ENCODE data around the gene PTGES. TPM values are rescaled to one million over a fixed set of nuclear protein-coding genes. Genes with fewer than 3 reads are reported as not detected.

The PTGES gene
- total and polyA plus RNA-seq, 5 donors from 2014 or later, result 0.17 TPM; not detected in 4

DNA sequence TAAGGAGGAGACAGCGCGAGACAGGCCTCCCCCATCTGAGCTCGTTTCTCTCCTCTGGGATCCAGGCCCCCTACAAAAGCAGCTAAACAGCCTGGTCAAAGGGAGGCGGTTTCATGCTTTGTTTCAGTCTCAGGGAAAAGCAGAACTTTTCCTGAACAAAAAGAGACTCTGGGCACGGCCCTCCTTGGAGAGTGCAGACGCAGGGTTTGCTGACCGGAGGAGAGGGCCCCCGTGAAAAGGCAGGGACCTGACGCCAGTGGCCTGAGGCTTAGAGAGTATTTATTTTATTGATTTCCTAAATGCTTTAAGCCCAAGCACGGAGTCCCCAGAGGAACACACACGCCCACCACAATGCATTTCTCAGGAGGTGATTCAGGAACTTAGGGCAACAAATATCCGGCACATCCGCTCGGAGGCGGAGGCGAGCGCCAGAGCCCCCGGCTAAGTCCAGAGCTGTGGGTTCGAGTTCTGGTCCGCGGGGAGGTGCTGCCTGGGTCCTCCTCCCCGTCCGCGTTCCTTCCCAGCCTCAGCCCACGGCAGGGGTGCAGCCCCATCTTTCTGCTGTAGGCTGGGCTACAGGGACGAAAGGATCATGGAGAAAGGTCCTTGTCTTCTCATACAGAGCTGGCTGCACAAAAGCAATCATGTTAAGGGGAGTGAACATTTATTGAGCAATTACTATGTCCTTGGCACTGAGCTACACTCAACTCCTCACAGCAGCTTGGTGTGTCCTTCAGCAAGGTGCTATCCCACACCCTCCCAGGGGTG is 40.0 kb downstream of the PTGES start:
- Histone ChIP-seq H3K9me3 (ENCODE audit: control insufficient read depth in 2 of 2, low read length in 2 of 2) (no peaks in the 10 kb centered on the region), H3K4me1 (ENCODE audit: control insufficient read depth, insufficient read depth, low read length, poor library complexity, severe bottlenecking) (peaks cover 18% of the 10 kb centered on the region), H3K4me3 (ENCODE audit: low read depth, low read length) (no peak overlapping the region), H3K36me3 (ENCODE audit: control insufficient read depth, insufficient read depth, low read length) (no peaks in the 10 kb centered on the region), H3K27ac (ENCODE audit: insufficient read depth, low read length, poor library complexity, severe bottlenecking) (no peak overlapping the region), H3K27me3 (ENCODE audit: control insufficient read depth, insufficient read depth, low read length) (no peaks in the 10 kb centered on the region)
- ATAC-seq (ENCODE audit: low read depth in 2 of 2) (no peak), DNase-seq (no peak)
- H3K4me1 Mint-ChIP-seq, result peaks cover 0 to 23% (median 7%) of the 10 kb centered on the region in 4 donors
- H3K36me3 Mint-ChIP-seq, result no peaks in the 10 kb centered on the region
- peak overlapping the region in 1 of 4 donors; percentile 3 for H3K4me3 Mint-ChIP-seq
- peaks cover 16% of the 10 kb centered on the region for H3K27me3 Mint-ChIP-seq
- H3K9me3 Mint-ChIP-seq, result no peaks in the 10 kb centered on the region
- no peak overlapping the region for H3K27ac Mint-ChIP-seq

DNA sequence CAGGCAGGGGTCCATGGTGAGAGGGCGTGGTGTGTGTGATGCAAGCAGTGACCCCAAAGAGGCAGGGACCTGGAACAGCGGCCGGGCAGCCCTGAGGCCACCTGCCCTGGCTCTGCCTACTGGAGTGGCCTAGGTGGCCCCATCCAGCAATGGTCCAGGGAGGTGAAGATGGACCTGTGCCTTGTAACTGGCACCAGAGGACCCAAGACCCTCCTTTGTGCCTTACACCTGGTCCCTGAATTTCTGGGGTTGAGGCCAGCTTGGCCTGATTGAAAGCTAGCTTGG is 42.7 kb downstream of the PTGES start:
- Histone ChIP-seq H3K9me3 (ENCODE audit: control insufficient read depth in 2 of 2, low read length in 2 of 2) (no peaks in the 10 kb centered on the region), H3K4me1 (ENCODE audit: control insufficient read depth, insufficient read depth, low read length, poor library complexity, severe bottlenecking) (peaks cover 18% of the 10 kb centered on the region), H3K4me3 (ENCODE audit: low read depth, low read length) (no peak overlapping the region), H3K27me3 (ENCODE audit: control insufficient read depth, insufficient read depth, low read length) (no peaks in the 10 kb centered on the region), H3K27ac (ENCODE audit: insufficient read depth, low read length, poor library complexity, severe bottlenecking) (no peak overlapping the region), H3K36me3 (ENCODE audit: control insufficient read depth, insufficient read depth, low read length) (no peaks in the 10 kb centered on the region)
- no peak overlapping the region for H3K27ac Mint-ChIP-seq
- H3K9me3 Mint-ChIP-seq, result no peaks in the 10 kb centered on the region
- no peak for ATAC-seq (ENCODE audit: low read depth in 2 of 2)
- peaks cover 0 to 23% (median 7%) of the 10 kb centered on the region in 4 donors for H3K4me1 Mint-ChIP-seq
- no peaks in the 10 kb centered on the region for H3K36me3 Mint-ChIP-seq
- no peak overlapping the region for H3K4me3 Mint-ChIP-seq
- no peak for DNase-seq
- H3K27me3 Mint-ChIP-seq, result peaks cover 13% of the 10 kb centered on the region

DNA sequence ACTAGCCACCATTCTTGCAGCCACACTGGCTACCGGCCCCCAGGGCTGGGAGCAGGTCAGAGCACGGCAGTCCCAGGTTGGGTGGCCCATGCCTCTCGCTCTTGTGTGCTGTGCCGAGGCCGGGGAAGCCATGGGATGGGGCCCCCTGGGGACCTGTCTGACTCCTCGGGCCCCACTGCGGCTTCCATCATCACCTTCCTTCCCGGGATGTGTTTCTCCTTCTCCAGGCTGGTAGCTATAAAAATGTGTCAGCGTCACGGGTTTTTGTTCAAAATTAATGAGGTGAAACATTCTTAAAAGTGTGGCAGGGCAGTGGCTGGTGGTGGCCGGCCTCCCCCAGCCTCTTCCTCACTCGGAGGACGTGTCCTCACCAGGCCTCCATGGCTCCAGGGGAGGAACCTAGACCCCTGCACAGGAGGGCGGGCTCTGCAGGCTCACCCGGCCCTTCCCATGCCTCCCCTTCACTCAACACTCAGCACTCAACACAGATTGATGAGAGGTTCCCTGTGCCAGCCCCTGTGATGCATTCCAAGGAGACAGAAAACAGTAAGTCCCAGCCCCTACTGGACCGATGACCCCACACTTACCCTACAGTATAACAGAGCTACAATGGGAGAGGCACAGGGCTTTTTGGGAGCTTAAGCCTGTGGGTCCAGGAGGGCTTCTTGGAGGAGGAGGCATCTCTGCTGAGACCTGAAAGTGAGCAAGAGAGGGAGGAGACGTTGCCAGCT is 43.2 kb downstream of the PTGES start:
- Histone ChIP-seq H3K27ac (ENCODE audit: insufficient read depth, low read length, poor library complexity, severe bottlenecking) (no peak overlapping the region), H3K27me3 (ENCODE audit: control insufficient read depth, insufficient read depth, low read length) (no peaks in the 10 kb centered on the region), H3K36me3 (ENCODE audit: control insufficient read depth, insufficient read depth, low read length) (no peaks in the 10 kb centered on the region), H3K4me3 (ENCODE audit: low read depth, low read length) (no peak overlapping the region), H3K4me1 (ENCODE audit: control insufficient read depth, insufficient read depth, low read length, poor library complexity, severe bottlenecking) (peaks cover 18% of the 10 kb centered on the region), H3K9me3 (ENCODE audit: control insufficient read depth in 2 of 2, low read length in 2 of 2) (no peaks in the 10 kb centered on the region)
- Mint-ChIP-seq H3K4me3 (no peak overlapping the region), H3K9me3 (no peaks in the 10 kb centered on the region), H3K36me3 (no peaks in the 10 kb centered on the region), H3K27ac (no peak overlapping the region), H3K27me3 (peaks cover 9% of the 10 kb centered on the region), H3K4me1 (peaks cover 0 to 23% (median 7%) of the 10 kb centered on the region in 4 donors)
- ATAC-seq (ENCODE audit: low read depth in 2 of 2), result no peak
- no peak for DNase-seq

DNA sequence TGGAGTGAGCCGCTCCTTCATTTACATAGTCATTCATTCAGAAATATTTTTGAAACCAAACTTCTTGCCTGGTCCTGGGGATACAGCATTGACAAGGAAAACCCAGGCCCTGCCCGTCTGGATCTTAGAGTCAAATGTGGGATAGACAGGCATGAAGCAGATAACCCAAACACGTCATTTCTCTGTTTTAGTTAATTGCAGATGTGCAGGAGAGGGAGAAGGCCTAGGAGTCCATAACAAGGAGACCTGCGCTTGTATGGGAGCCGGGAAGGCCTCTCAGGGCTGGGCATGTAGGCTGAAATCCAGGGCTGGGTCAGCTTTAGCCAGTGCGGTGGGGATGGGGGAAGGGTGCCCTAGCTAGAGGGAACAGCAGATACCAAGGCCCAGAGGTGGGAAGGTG is 44.0 kb downstream of the PTGES start:
- no peak overlapping the region for H3K4me3 Mint-ChIP-seq

DNA sequence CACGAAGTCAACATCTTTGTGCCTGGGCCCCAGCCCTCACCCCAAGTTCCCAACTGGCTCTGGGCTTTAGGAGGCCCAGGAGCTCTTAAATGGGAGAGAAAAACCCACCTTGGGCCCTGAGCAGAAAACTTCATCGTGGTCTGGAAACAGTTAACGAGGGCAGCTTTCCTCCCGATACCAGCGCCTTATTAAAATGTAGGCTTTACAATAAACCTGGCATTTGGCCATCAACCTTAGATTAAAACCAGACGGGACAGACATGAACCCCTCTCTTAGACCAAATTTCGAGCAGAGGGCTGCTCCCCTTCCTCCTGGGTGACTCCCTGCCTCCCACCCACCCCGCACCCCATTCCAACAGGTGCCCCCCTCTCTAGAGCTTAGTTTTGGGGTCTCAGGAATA is 48.0 kb downstream of the PTGES start:
- Mint-ChIP-seq H3K9me3 (no peaks in the 10 kb centered on the region), H3K27ac (no peak overlapping the region), H3K4me1 (no peaks in the 10 kb centered on the region), H3K4me3 (no peak overlapping the region), H3K36me3 (no peaks in the 10 kb centered on the region), H3K27me3 (peaks cover 5% of the 10 kb centered on the region)
- Histone ChIP-seq H3K27me3 (ENCODE audit: control insufficient read depth, insufficient read depth, low read length) (no peaks in the 10 kb centered on the region), H3K4me3 (ENCODE audit: low read depth, low read length) (no peak overlapping the region), H3K36me3 (ENCODE audit: control insufficient read depth, insufficient read depth, low read length) (no peaks in the 10 kb centered on the region), H3K4me1 (ENCODE audit: control insufficient read depth, insufficient read depth, low read length, poor library complexity, severe bottlenecking) (no peaks in the 10 kb centered on the region), H3K9me3 (ENCODE audit: control insufficient read depth in 2 of 2, low read length in 2 of 2) (no peaks in the 10 kb centered on the region), H3K27ac (ENCODE audit: insufficient read depth, low read length, poor library complexity, severe bottlenecking) (no peak overlapping the region)
- no peak for DNase-seq
- no peak for ATAC-seq (ENCODE audit: low read depth in 2 of 2)

More for the DNA sequence above, 44.0 kb downstream of the PTGES start:
- H3K27me3 ChIP-seq (ENCODE audit: control insufficient read depth, insufficient read depth, low read length), result no peaks in the 10 kb centered on the region
- peaks cover 0 to 23% (median 7%) of the 10 kb centered on the region in 4 donors for H3K4me1 Mint-ChIP-seq
- H3K4me3 ChIP-seq (ENCODE audit: low read depth, low read length), result no peak overlapping the region
- no peak overlapping the region for H3K27ac ChIP-seq (ENCODE audit: insufficient read depth, low read length, poor library complexity, severe bottlenecking)
- H3K27me3 Mint-ChIP-seq, result peaks cover 7% of the 10 kb centered on the region
- H3K9me3 ChIP-seq (ENCODE audit: control insufficient read depth in 2 of 2, low read length in 2 of 2), result no peaks in the 10 kb centered on the region
- H3K4me1 ChIP-seq (ENCODE audit: control insufficient read depth, insufficient read depth, low read length, poor library complexity, severe bottlenecking), result peaks cover 18% of the 10 kb centered on the region
- H3K36me3 ChIP-seq (ENCODE audit: control insufficient read depth, insufficient read depth, low read length), result no peaks in the 10 kb centered on the region
- no peak for ATAC-seq (ENCODE audit: low read depth in 2 of 2)
- no peaks in the 10 kb centered on the region for H3K36me3 Mint-ChIP-seq
- H3K9me3 Mint-ChIP-seq, result no peaks in the 10 kb centered on the region
- no peak overlapping the region for H3K27ac Mint-ChIP-seq
- no peak for DNase-seq

DNA sequence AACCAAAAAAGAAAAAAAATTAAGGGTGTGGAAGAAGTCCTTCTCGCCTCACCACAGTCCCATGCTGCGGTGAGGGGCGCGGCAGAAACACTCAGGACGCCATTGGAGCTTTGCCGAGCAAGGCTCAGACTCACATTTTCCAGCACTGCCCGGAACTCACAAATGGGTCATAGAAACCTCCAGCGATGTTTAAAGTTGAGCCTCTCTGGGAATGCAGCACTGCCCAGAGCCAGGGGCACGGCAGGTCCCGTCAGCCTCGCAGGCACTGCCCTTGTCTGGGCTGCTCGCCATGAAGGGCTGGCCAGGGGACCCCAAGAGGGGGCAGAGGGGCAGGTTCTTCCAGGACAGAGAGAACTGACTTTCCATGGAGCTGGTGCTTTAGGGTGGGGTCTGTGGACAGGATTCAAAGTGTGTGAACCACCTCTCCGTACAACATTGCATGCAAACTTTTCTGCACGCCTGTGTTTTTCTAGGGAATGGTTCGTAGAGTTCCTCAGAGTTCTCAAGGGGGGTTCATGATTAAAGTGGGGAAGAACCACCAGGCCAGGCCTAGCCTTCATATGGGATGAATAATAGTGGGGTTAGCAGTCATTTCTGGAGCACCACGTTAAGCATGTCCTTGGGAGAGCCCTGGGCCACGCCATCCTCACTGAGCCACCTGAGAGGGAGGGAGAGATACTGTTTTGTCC is 49.0 kb downstream of the PTGES start:
- ATAC-seq (ENCODE audit: low read depth in 2 of 2), result no peak
- Mint-ChIP-seq H3K27me3 (peaks cover 12% of the 10 kb centered on the region), H3K27ac (no peak overlapping the region), H3K4me3 (no peak overlapping the region), H3K9me3 (no peaks in the 10 kb centered on the region), H3K36me3 (no peaks in the 10 kb centered on the region), H3K4me1 (no peaks in the 10 kb centered on the region)
- Histone ChIP-seq H3K4me1 (ENCODE audit: control insufficient read depth, insufficient read depth, low read length, poor library complexity, severe bottlenecking) (no peaks in the 10 kb centered on the region), H3K27me3 (ENCODE audit: control insufficient read depth, insufficient read depth, low read length) (no peaks in the 10 kb centered on the region), H3K36me3 (ENCODE audit: control insufficient read depth, insufficient read depth, low read length) (no peaks in the 10 kb centered on the region), H3K9me3 (ENCODE audit: control insufficient read depth in 2 of 2, low read length in 2 of 2) (no peaks in the 10 kb centered on the region), H3K27ac (ENCODE audit: insufficient read depth, low read length, poor library complexity, severe bottlenecking) (no peak overlapping the region), H3K4me3 (ENCODE audit: low read depth, low read length) (no peak overlapping the region)
- no peak for DNase-seq

DNA sequence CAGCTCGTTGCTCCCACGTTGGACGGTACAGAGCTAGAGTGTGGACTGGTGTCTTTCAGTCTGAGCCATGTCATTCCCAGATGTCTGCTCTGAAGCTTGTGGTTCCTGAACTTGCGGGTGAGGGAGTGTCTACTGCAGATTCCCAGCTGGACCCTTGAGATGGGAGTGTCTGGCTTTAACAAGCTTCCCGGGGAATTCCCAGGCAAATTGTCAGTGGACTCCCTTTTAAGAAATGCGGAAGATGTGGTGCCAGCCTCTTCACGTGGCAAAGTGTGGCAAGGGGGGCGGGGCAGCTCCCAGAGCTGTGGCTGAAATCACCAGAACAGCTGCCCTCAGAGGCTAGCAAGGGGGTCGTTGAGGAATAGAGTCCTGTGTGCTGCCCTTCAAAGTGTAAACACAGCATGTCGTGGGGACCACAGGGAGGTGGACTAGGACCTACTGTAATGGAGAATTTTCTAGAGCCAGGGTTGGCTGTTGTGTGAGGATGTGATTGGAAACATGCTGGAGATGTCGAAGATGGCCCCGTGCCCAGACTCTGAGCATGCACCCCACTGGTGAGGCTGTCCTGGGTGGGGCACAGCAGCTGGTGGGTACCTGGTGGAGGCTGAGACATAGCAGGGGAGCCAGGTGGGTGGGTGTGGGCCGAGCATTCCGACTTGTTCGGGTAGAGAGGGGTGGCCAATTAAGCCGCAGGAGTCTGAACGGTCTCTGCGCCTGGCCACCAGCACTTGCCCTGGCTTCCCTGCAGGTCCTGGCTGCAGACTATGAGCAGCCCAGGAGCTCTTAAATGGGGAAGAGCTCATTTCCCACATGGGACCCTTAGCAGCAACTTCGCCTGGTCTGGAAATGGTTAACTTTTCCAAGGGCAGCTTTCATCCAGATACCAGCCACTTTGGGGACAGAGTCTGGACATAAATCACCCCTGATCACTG is 50.0 kb downstream of the PTGES start:
- Mint-ChIP-seq H3K9me3 (no peaks in the 10 kb centered on the region), H3K27me3 (peaks cover 14% of the 10 kb centered on the region), H3K36me3 (no peaks in the 10 kb centered on the region), H3K27ac (no peak overlapping the region), H3K4me3 (no peak overlapping the region), H3K4me1 (no peaks in the 10 kb centered on the region)
- Histone ChIP-seq H3K4me3 (ENCODE audit: low read depth, low read length) (no peak overlapping the region), H3K4me1 (ENCODE audit: control insufficient read depth, insufficient read depth, low read length, poor library complexity, severe bottlenecking) (no peaks in the 10 kb centered on the region), H3K27me3 (ENCODE audit: control insufficient read depth, insufficient read depth, low read length) (peaks cover 3% of the 10 kb centered on the region), H3K36me3 (ENCODE audit: control insufficient read depth, insufficient read depth, low read length) (no peaks in the 10 kb centered on the region), H3K9me3 (ENCODE audit: control insufficient read depth in 2 of 2, low read length in 2 of 2) (no peaks in the 10 kb centered on the region), H3K27ac (ENCODE audit: insufficient read depth, low read length, poor library complexity, severe bottlenecking) (no peak overlapping the region)
- DNase-seq, result no peak
- ATAC-seq (ENCODE audit: low read depth in 2 of 2), result no peak
